ENCODE data around the gene FCN2. TPM values are rescaled to one million over a fixed set of nuclear protein-coding genes. Genes with fewer than 3 reads are reported as not detected.

The FCN2 gene
- total and polyA plus RNA-seq, 4 donors, result 0.20 to 0.22 TPM; not detected in 2

- ATAC-seq (ENCODE audit: insufficient read depth, low FRiP score), result no peak
- H3K9me3 ChIP-seq (ENCODE audit: control insufficient read depth in 4 of 4, insufficient read depth in 3 of 4, low read length in 3 of 4), result no peaks in the 10 kb centered on the region
- peaks cover 0 to 16% (median 0%) of the 10 kb centered on the region in 3 donors for H3K27me3 ChIP-seq (ENCODE audit: control insufficient read depth in 3 of 3, insufficient read depth in 3 of 3, low read length in 2 of 3)
- WGBS, 2 donors, result 63 to 73% methylated on average over 17 of the region's 17 CpGs
- H3K4me3 ChIP-seq, result no peak overlapping the region
- no peak overlapping the region for H3K9ac ChIP-seq (ENCODE audit: insufficient read depth in 1 of 2, low read length in 2 of 2)
- H3K4me1 ChIP-seq (ENCODE audit: control insufficient read depth in 5 of 5, insufficient read depth in 5 of 5, low read length in 5 of 5), result peaks cover 0 to 5% (median 0%) of the 10 kb centered on the region in 5 donors
- H3K36me3 ChIP-seq (ENCODE audit: control insufficient read depth in 4 of 4, insufficient read depth in 4 of 4, low read length in 4 of 4), result no peaks in the 10 kb centered on the region
- no peak overlapping the region for H3K27ac ChIP-seq (ENCODE audit: low read depth in 1 of 2, low read length in 1 of 2)
- no peak for DNase-seq
- no peak for TF ChIP-seq CTCF (IDR thresholded peaks at IDR 0.05; ENCODE audit: control extremely low read depth, extremely low read depth)
Observed at GRCh38 chr9:134935056-134935640, 54.5 kb downstream of the FCN2 start.

- Histone ChIP-seq H3K4me3 (no peak overlapping the region), H3K36me3 (ENCODE audit: control insufficient read depth in 4 of 4, insufficient read depth in 4 of 4, low read length in 4 of 4) (no peaks in the 10 kb centered on the region), H3K9ac (ENCODE audit: insufficient read depth in 1 of 2, low read length in 2 of 2) (no peak overlapping the region), H3K27me3 (ENCODE audit: control insufficient read depth in 3 of 3, insufficient read depth in 3 of 3, low read length in 2 of 3) (peaks cover 0 to 16% (median 0%) of the 10 kb centered on the region in 3 donors), H3K27ac (ENCODE audit: low read depth in 1 of 2, low read length in 1 of 2) (no peak overlapping the region), H3K4me1 (ENCODE audit: control insufficient read depth in 5 of 5, insufficient read depth in 5 of 5, low read length in 5 of 5) (peaks cover 0 to 5% (median 0%) of the 10 kb centered on the region in 5 donors), H3K9me3 (ENCODE audit: control insufficient read depth in 4 of 4, insufficient read depth in 3 of 4, low read length in 3 of 4) (no peaks in the 10 kb centered on the region)
- 84 to 88% methylated on average over 27 of the region's 27 CpGs for WGBS, 2 donors
- peak in 2 of 3 donors; percentile 27 to 41 for DNase-seq
- no peak for TF ChIP-seq CTCF (IDR thresholded peaks at IDR 0.05; ENCODE audit: control extremely low read depth, extremely low read depth)
- ATAC-seq (ENCODE audit: insufficient read depth, low FRiP score), result no peak
Observed at GRCh38 chr9:134935701-134936345, 55.2 kb downstream of the FCN2 start.

- peaks cover 0 to 16% (median 0%) of the 10 kb centered on the region in 3 donors for H3K27me3 ChIP-seq (ENCODE audit: control insufficient read depth in 3 of 3, insufficient read depth in 3 of 3, low read length in 2 of 3)
- ATAC-seq (ENCODE audit: insufficient read depth, low FRiP score) (no peak), DNase-seq (no peak)
- H3K4me3 ChIP-seq, result no peak overlapping the region
- WGBS, 2 donors, result 53 to 69% methylated on average over 13 of the region's 13 CpGs
- TF ChIP-seq CTCF (IDR thresholded peaks at IDR 0.05; ENCODE audit: control extremely low read depth, extremely low read depth), result no peak
- no peak overlapping the region for H3K27ac ChIP-seq (ENCODE audit: low read depth in 1 of 2, low read length in 1 of 2)
- peaks cover 0 to 5% (median 0%) of the 10 kb centered on the region in 5 donors for H3K4me1 ChIP-seq (ENCODE audit: control insufficient read depth in 5 of 5, insufficient read depth in 5 of 5, low read length in 5 of 5)
- H3K9me3 ChIP-seq (ENCODE audit: control insufficient read depth in 4 of 4, insufficient read depth in 3 of 4, low read length in 3 of 4), result no peaks in the 10 kb centered on the region
- H3K36me3 ChIP-seq (ENCODE audit: control insufficient read depth in 4 of 4, insufficient read depth in 4 of 4, low read length in 4 of 4), result no peaks in the 10 kb centered on the region
- no peak overlapping the region for H3K9ac ChIP-seq (ENCODE audit: insufficient read depth in 1 of 2, low read length in 2 of 2)
Observed at GRCh38 chr9:134936346-134937163, 55.9 kb downstream of the FCN2 start.

Small RNA genes lying within 50 kb of the gene (small RNA-seq; reads per million reads assigned to genes)
- not detected for gene AL603650.1 (ENCODE audit: low replicate concordance)
- gene MIR3689A (ENCODE audit: low replicate concordance), result not detected
- gene MIR3689B (ENCODE audit: low replicate concordance), result not detected
- gene MIR3689C (ENCODE audit: low replicate concordance), result not detected
- not detected for gene MIR3689D1 (ENCODE audit: low replicate concordance)
- not detected for gene MIR3689D2 (ENCODE audit: low replicate concordance)
- not detected for gene MIR3689E (ENCODE audit: low replicate concordance)
- gene MIR3689F (ENCODE audit: low replicate concordance), result not detected

Other genes starting within 250 kb of the FCN2 start
- 100 to 1,000 TPM in 1 of 2 donors, 10 to 100 TPM in 1; 96.6 to 169 TPM for gene COL5A1, start 239.0 kb upstream of the FCN2 start, total RNA-seq
- gene COL5A1, start 239.0 kb upstream of the FCN2 start, polyA plus RNA-seq, result 10 to 100 TPM; 12.2 to 34.1 TPM
- 10 to 100 TPM; 31.5 to 65.0 TPM for gene FCN1, start 37.1 kb downstream of the FCN2 start, total RNA-seq
- 100 to 1,000 TPM in 1 of 2 donors, 10 to 100 TPM in 1; 18.7 to 149 TPM for gene FCN1, start 37.1 kb downstream of the FCN2 start, polyA plus RNA-seq
- 10 to 100 TPM in 1 of 2 donors, 1 to 10 TPM in 1; 8.2 to 24.8 TPM for gene OLFM1, start 206.9 kb downstream of the FCN2 start, total RNA-seq
- 10 to 100 TPM in 1 of 2 donors, 1 to 10 TPM in 1; 7.6 to 23.4 TPM for gene OLFM1, start 206.9 kb downstream of the FCN2 start, polyA plus RNA-seq

Measured in lung (tissue), 13 donors.